Panc1 (cell line): Measurements from ENCODE around the gene ATP6V0C.
"Not testable (repeated sequence)": the region's sequence is repeated elsewhere in the genome, so short reads cannot be mapped to it uniquely, and the experiment has no call there.

Experiments used
- CTCF ChIP-seq: fragments of 450-650 bp; IDR thresholded peaks from 2 replicates; pipeline ENCODE4 v1.5.1; 2017; ENCODE audit warnings: mild to moderate bottlenecking
- POLR2AphosphoS5 ChIP-seq: IDR thresholded peaks from 2 replicates; pipeline ENCODE4 v1.6.1; 2012; ENCODE audit warnings: mild to moderate bottlenecking, low read depth, low read length, moderate library complexity
- TCF7L2 ChIP-seq: IDR thresholded peaks from 2 replicates; pipeline ENCODE4 v1.6.1; 2011; ENCODE audit warnings: mild to moderate bottlenecking, low read depth, low read length, inconsistent platforms

GRCh38 chr16:2568573-2568972 is 54.8 kb downstream of the ATP6V0C start:
- not testable (repeated sequence) for TF ChIP-seq POLR2AphosphoS5, CTCF, TCF7L2
